ENCODE measurements around the gene SPSB2.
"Not testable (repeated sequence)": the region's sequence is repeated elsewhere in the genome, so short reads cannot be mapped to it uniquely, and the experiment has no call there.

SPSB2 gene

GRCh38 chr12:6909421-6910145, 36.5 kb upstream of the SPSB2 start:
- no peak for DNase-seq (ENCODE audit: low read depth)
- TF ChIP-seq, protein P1, sequence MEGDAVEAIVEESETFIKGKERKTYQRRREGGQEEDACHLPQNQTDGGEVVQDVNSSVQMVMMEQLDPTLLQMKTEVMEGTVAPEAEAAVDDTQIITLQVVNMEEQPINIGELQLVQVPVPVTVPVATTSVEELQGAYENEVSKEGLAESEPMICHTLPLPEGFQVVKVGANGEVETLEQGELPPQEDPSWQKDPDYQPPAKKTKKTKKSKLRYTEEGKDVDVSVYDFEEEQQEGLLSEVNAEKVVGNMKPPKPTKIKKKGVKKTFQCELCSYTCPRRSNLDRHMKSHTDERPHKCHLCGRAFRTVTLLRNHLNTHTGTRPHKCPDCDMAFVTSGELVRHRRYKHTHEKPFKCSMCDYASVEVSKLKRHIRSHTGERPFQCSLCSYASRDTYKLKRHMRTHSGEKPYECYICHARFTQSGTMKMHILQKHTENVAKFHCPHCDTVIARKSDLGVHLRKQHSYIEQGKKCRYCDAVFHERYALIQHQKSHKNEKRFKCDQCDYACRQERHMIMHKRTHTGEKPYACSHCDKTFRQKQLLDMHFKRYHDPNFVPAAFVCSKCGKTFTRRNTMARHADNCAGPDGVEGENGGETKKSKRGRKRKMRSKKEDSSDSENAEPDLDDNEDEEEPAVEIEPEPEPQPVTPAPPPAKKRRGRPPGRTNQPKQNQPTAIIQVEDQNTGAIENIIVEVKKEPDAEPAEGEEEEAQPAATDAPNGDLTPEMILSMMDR (IDR thresholded peaks at IDR 0.05; ENCODE audit: control insufficient read depth, extremely low read depth, insufficient read depth), result no peak
- H3K4me3 ChIP-seq (ENCODE audit: low read depth, low read length), result no peak overlapping the region

GRCh38 chr12:6908141-6908540, 35.0 kb upstream of the SPSB2 start:
- not testable (repeated sequence) for DNase-seq (ENCODE audit: low read depth); H3K4me3 ChIP-seq (ENCODE audit: low read depth, low read length)

DNA sequence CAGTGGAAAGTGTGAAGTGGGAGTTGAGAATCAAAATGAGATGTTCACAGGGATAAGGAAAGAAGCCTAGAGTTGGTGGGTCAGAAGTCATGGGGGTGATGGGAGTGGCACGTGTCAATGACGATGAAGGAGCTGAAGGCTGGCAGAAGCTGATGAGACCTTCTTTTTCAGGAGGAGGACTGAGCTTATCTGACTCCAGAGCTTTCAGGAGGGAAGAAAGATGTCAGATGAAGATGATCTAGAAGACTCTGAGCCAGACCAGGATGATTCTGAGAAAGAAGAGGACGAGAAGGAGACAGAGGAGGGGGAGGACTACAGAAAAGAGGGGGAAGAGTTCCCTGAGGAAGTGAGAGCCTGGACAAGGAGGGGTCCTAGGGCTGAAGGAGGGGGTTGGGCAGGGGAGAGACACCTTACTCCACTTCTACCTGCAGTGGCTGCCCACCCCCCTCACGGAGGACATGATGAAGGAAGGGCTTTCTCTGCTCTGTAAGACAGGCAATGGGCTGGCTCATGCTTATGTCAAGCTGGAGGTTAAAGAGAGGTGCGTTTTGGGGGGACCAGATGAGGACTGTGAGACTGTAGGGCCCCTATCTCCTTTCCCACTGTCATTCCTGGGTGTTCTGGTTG, 32.4 kb upstream of the SPSB2 start:
- no peak for DNase-seq (ENCODE audit: low read depth)
- H3K4me3 ChIP-seq (ENCODE audit: low read depth, low read length), result peak overlapping the region; percentile 69
- TF ChIP-seq, protein P1 (IDR thresholded peaks at IDR 0.05; ENCODE audit: control insufficient read depth, extremely low read depth, insufficient read depth), result no peak

GRCh38 chr12:6904280-6905276, 31.5 kb upstream of the SPSB2 start, which contains the start of gene LRRC23:
TSS of gene LRRC23 (plus strand) at chr12:6904822. CDS start at chr12:6905634, 812 bp downstream.
- H3K4me3 ChIP-seq (ENCODE audit: low read depth, low read length), result peak within 1 kb of the TSS; percentile 69
- peak; percentile 87 for DNase-seq (ENCODE audit: low read depth)
- TF ChIP-seq, protein P1 (IDR thresholded peaks at IDR 0.05; ENCODE audit: control insufficient read depth, extremely low read depth, insufficient read depth), result no peak

GRCh38 chr12:6903722-6904121, 30.6 kb upstream of the SPSB2 start:
- no peak for DNase-seq (ENCODE audit: low read depth)
- TF ChIP-seq, protein P1 (IDR thresholded peaks at IDR 0.05; ENCODE audit: control insufficient read depth, extremely low read depth, insufficient read depth), result no peak
- no peak overlapping the region for H3K4me3 ChIP-seq (ENCODE audit: low read depth, low read length)

DNA sequence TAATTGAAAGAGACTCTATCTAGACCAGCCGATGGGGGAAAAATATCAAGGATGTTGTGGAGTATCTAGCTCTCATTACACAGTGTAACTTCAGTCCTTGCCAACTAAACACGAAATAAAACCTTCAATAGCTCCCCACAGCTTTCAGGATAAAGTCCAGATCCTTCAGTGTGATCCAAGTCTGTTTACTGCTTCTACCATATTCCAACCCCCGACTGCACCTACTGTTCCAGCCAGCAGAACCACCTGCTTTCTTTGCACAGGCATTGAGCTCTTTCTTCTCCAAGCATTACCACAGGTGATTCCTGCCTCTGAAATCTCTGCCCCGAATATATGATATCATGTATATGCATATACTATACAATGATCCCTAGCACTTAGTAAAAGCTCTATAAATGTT, 29.3 kb upstream of the SPSB2 start:
- DNase-seq (ENCODE audit: low read depth), result no peak
- TF ChIP-seq, protein P1 (IDR thresholded peaks at IDR 0.05; ENCODE audit: control insufficient read depth, extremely low read depth, insufficient read depth), result no peak
- H3K4me3 ChIP-seq (ENCODE audit: low read depth, low read length), result no peak overlapping the region
